ENCODE data around the gene LCE2C. TPM values are rescaled to one million over a fixed set of nuclear protein-coding genes. Genes with fewer than 3 reads are reported as not detected.
"Not testable (repeated sequence)": the region's sequence is repeated elsewhere in the genome, so short reads cannot be mapped to it uniquely, and the experiment has no call there.

LCE2C gene, protein sequence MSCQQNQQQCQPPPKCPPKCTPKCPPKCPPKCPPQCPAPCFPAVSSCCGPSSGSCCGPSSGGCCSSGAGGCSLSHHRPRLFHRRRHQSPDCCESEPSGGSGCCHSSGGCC
- not detected for polyA plus RNA-seq (2013, experiment 1 of 2)
- polyA plus RNA-seq (2013, experiment 2 of 2), result not detected

GRCh38 chr1:152674983-152675382 is at the start of gene LCE2C:
LCE2C (plus strand) TSS chr1:152675279; CDS start chr1:152676016, 737 bp downstream.
- H3K4me1 ChIP-seq (ENCODE audit: control insufficient read depth, insufficient read depth, low read length, poor library complexity, severe bottlenecking); H3K4me3 ChIP-seq (ENCODE audit: extremely low read depth, insufficient read depth, low read length, poor library complexity, severe bottlenecking); H3K36me3 ChIP-seq (ENCODE audit: control insufficient read depth, insufficient read depth, low read length); H3K27ac ChIP-seq (ENCODE audit: low read depth, low read length, severe bottlenecking): not testable (repeated sequence)
- peaks cover 45% of the 10 kb centered on the region for H3K9me3 ChIP-seq (ENCODE audit: control insufficient read depth, low read length)
- 29 to 38% methylated on average over 1 of the region's 3 CpGs for WGBS, 2 experiments (ENCODE audit: insufficient coverage in 2 of 2)

DNA sequence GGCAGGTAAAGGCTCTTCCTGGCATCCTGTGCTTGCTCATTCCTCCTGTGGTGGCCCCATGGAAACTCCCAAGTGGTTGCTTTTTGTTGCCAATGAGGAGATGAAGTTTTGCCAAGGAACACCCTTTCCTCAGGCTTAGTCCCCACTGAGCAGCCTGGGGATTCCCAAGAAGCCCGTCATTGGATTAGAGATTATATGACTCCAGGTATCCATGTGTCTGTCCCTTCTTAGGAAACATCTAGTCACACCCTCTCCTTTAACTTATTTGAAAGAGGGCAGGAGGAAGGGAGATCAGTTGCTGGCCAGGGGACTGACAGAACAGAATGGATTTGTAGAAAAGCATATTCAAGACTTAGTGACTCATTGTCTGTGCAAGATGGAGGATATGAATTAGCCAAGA is 48.3 kb upstream of the LCE2C start:
- H3K4me3 ChIP-seq (ENCODE audit: extremely low read depth, insufficient read depth, low read length, poor library complexity, severe bottlenecking), result no peak overlapping the region
- no peaks in the 10 kb centered on the region for H3K36me3 ChIP-seq (ENCODE audit: control insufficient read depth, insufficient read depth, low read length)
- WGBS, 2 experiments (ENCODE audit: insufficient coverage in 2 of 2), result no CpG with 5 or more reads among the region's 1 CpG
- H3K9me3 ChIP-seq (ENCODE audit: control insufficient read depth, low read length), result peaks cover 85% of the 10 kb centered on the region
- no peaks in the 10 kb centered on the region for H3K4me1 ChIP-seq (ENCODE audit: control insufficient read depth, insufficient read depth, low read length, poor library complexity, severe bottlenecking)
- no peak overlapping the region for H3K27ac ChIP-seq (ENCODE audit: low read depth, low read length, severe bottlenecking)

GRCh38 chr1:152630596-152630995 is 44.5 kb upstream of the LCE2C start:
- 85 to 89% methylated on average over 2 of the region's 3 CpGs for WGBS, 2 experiments (ENCODE audit: insufficient coverage in 2 of 2)
- Histone ChIP-seq H3K9me3 (ENCODE audit: control insufficient read depth, low read length) (peaks cover 50% of the 10 kb centered on the region), H3K27ac (ENCODE audit: low read depth, low read length, severe bottlenecking) (no peak overlapping the region)

GRCh38 chr1:152640351-152640750 is 34.7 kb upstream of the LCE2C start:
- H3K27ac ChIP-seq (ENCODE audit: low read depth, low read length, severe bottlenecking), result no peak overlapping the region
- peaks cover 43% of the 10 kb centered on the region for H3K9me3 ChIP-seq (ENCODE audit: control insufficient read depth, low read length)
- 0 to 14% methylated on average over 1 of the region's 1 CpG for WGBS, 2 experiments (ENCODE audit: insufficient coverage in 2 of 2)

More at GRCh38 chr1:152630596-152630995, 44.5 kb upstream of the LCE2C start:
- Histone ChIP-seq H3K4me1 (ENCODE audit: control insufficient read depth, insufficient read depth, low read length, poor library complexity, severe bottlenecking) (no peaks in the 10 kb centered on the region), H3K36me3 (ENCODE audit: control insufficient read depth, insufficient read depth, low read length) (no peaks in the 10 kb centered on the region), H3K4me3 (ENCODE audit: extremely low read depth, insufficient read depth, low read length, poor library complexity, severe bottlenecking) (no peak overlapping the region)

GRCh38 chr1:152643945-152644344 is 31.1 kb upstream of the LCE2C start:
- Histone ChIP-seq H3K36me3 (ENCODE audit: control insufficient read depth, insufficient read depth, low read length) (no peaks in the 10 kb centered on the region), H3K4me3 (ENCODE audit: extremely low read depth, insufficient read depth, low read length, poor library complexity, severe bottlenecking) (no peak overlapping the region), H3K9me3 (ENCODE audit: control insufficient read depth, low read length) (peaks cover 49% of the 10 kb centered on the region), H3K27ac (ENCODE audit: low read depth, low read length, severe bottlenecking) (no peak overlapping the region), H3K4me1 (ENCODE audit: control insufficient read depth, insufficient read depth, low read length, poor library complexity, severe bottlenecking) (no peaks in the 10 kb centered on the region)
- WGBS, 2 experiments (ENCODE audit: insufficient coverage in 2 of 2), result 31 to 58% methylated on average over 2 to 3 of the region's 3 CpGs

More at GRCh38 chr1:152640351-152640750, 34.7 kb upstream of the LCE2C start:
- Histone ChIP-seq H3K36me3 (ENCODE audit: control insufficient read depth, insufficient read depth, low read length) (no peaks in the 10 kb centered on the region), H3K4me1 (ENCODE audit: control insufficient read depth, insufficient read depth, low read length, poor library complexity, severe bottlenecking) (no peaks in the 10 kb centered on the region), H3K4me3 (ENCODE audit: extremely low read depth, insufficient read depth, low read length, poor library complexity, severe bottlenecking) (no peak overlapping the region)

GRCh38 chr1:152645146-152645545 is 29.9 kb upstream of the LCE2C start:
- 45 to 56% methylated on average over 1 to 2 of the region's 3 CpGs for WGBS, 2 experiments (ENCODE audit: insufficient coverage in 2 of 2)
- no peak overlapping the region for H3K27ac ChIP-seq (ENCODE audit: low read depth, low read length, severe bottlenecking)
- peaks cover 56% of the 10 kb centered on the region for H3K9me3 ChIP-seq (ENCODE audit: control insufficient read depth, low read length)
- no peaks in the 10 kb centered on the region for H3K4me1 ChIP-seq (ENCODE audit: control insufficient read depth, insufficient read depth, low read length, poor library complexity, severe bottlenecking)
- no peak overlapping the region for H3K4me3 ChIP-seq (ENCODE audit: extremely low read depth, insufficient read depth, low read length, poor library complexity, severe bottlenecking)
- H3K36me3 ChIP-seq (ENCODE audit: control insufficient read depth, insufficient read depth, low read length), result no peaks in the 10 kb centered on the region

GRCh38 chr1:152646656-152647055 is 28.4 kb upstream of the LCE2C start:
- H3K4me3 ChIP-seq (ENCODE audit: extremely low read depth, insufficient read depth, low read length, poor library complexity, severe bottlenecking), result no peak overlapping the region
- no peaks in the 10 kb centered on the region for H3K36me3 ChIP-seq (ENCODE audit: control insufficient read depth, insufficient read depth, low read length)
- peaks cover 52% of the 10 kb centered on the region for H3K9me3 ChIP-seq (ENCODE audit: control insufficient read depth, low read length)
- H3K27ac ChIP-seq (ENCODE audit: low read depth, low read length, severe bottlenecking), result no peak overlapping the region
- H3K4me1 ChIP-seq (ENCODE audit: control insufficient read depth, insufficient read depth, low read length, poor library complexity, severe bottlenecking), result no peaks in the 10 kb centered on the region

DNA sequence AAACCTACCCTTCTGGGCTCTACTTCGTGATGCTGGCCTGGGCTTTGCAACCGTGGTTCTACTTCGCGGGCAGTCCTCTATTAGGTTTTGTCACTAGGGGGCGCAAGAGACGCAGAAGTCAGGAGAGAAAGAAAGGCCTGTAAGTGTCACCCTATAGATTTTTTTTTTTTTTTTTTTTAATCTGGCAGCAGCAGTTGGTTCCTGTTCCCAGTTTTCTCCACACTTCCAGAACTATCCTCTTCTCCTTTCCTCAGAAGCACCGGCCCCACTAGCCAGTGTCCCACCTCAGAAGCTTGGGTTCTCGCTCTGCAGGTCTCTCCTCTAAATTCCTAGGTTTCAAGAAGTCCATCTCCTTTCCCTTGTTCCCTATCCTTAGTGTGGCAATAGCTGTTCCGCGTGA is 21.0 kb upstream of the LCE2C start:
- Histone ChIP-seq H3K9me3 (ENCODE audit: control insufficient read depth, low read length) (peaks cover 29% of the 10 kb centered on the region), H3K36me3 (ENCODE audit: control insufficient read depth, insufficient read depth, low read length) (no peaks in the 10 kb centered on the region), H3K4me3 (ENCODE audit: extremely low read depth, insufficient read depth, low read length, poor library complexity, severe bottlenecking) (no peak overlapping the region), H3K4me1 (ENCODE audit: control insufficient read depth, insufficient read depth, low read length, poor library complexity, severe bottlenecking) (no peaks in the 10 kb centered on the region), H3K27ac (ENCODE audit: low read depth, low read length, severe bottlenecking) (no peak overlapping the region)
- 9 to 70% methylated on average over 4 to 6 of the region's 10 CpGs for WGBS, 2 experiments (ENCODE audit: insufficient coverage in 2 of 2)

DNA sequence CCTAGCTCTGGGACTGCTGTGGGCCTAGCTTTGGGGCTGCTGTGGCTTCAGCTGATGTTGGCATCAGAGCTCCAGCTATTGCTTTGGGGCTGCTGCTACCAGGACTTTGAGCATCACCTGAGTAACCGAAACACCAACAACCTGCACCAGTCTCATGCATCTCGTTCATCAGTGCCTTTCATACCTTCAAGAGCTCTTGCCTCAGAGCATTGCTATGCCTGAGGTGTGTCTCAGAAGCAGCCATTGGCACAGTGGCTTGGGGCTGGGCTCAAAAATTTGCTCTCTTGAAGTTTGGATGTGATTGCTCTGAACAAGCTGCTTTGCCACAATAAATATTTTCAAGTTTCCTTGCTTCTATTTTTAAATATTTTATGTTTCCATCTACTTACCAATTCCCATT is 18.6 kb upstream of the LCE2C start:
- 67% methylated on average over 2 of the region's 2 CpGs; no CpG with 5 or more reads in 1 of the 2 experiments for WGBS, 2 experiments (ENCODE audit: insufficient coverage in 2 of 2)
- H3K27ac ChIP-seq (ENCODE audit: low read depth, low read length, severe bottlenecking), result no peak overlapping the region
- H3K36me3 ChIP-seq (ENCODE audit: control insufficient read depth, insufficient read depth, low read length), result no peaks in the 10 kb centered on the region
- peaks cover 29% of the 10 kb centered on the region for H3K9me3 ChIP-seq (ENCODE audit: control insufficient read depth, low read length)
- H3K4me1 ChIP-seq (ENCODE audit: control insufficient read depth, insufficient read depth, low read length, poor library complexity, severe bottlenecking), result no peaks in the 10 kb centered on the region
- H3K4me3 ChIP-seq (ENCODE audit: extremely low read depth, insufficient read depth, low read length, poor library complexity, severe bottlenecking), result no peak overlapping the region

- no peaks in the 10 kb centered on the region for H3K36me3 ChIP-seq (ENCODE audit: control insufficient read depth, insufficient read depth, low read length)
- 56 to 60% methylated on average over 1 of the region's 4 CpGs for WGBS, 2 experiments (ENCODE audit: insufficient coverage in 2 of 2)
- no peak overlapping the region for H3K27ac ChIP-seq (ENCODE audit: low read depth, low read length, severe bottlenecking)
- no peak overlapping the region for H3K4me3 ChIP-seq (ENCODE audit: extremely low read depth, insufficient read depth, low read length, poor library complexity, severe bottlenecking)
- H3K9me3 ChIP-seq (ENCODE audit: control insufficient read depth, low read length), result peaks cover 30% of the 10 kb centered on the region
- H3K4me1 ChIP-seq (ENCODE audit: control insufficient read depth, insufficient read depth, low read length, poor library complexity, severe bottlenecking), result no peaks in the 10 kb centered on the region
These were observed 17.4 kb upstream of the LCE2C start for GRCh38 chr1:152657677-152658076.

DNA sequence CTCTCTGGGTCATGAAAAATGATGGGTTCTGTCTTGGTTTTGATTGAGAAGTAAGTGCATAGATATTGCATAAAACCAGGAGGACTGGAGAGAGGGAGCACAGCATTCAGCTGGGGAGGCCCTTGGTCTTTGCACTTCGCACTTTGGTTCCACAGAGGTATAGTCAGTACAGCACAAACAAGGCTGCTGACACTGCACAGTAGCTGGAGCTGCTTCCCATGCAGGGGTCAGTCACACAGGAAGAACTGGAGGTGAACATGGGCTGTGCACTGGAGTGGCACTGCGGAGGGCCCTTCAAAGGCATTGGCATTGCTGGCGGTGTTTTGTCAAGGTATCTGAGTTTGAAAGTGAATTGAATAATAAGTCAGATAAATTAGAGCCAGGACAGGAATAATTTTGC is 16.4 kb upstream of the LCE2C start:
- H3K4me3 ChIP-seq (ENCODE audit: extremely low read depth, insufficient read depth, low read length, poor library complexity, severe bottlenecking), result no peak overlapping the region
- H3K4me1 ChIP-seq (ENCODE audit: control insufficient read depth, insufficient read depth, low read length, poor library complexity, severe bottlenecking), result no peaks in the 10 kb centered on the region
- no peak overlapping the region for H3K27ac ChIP-seq (ENCODE audit: low read depth, low read length, severe bottlenecking)
- 70 to 73% methylated on average over 3 of the region's 3 CpGs for WGBS, 2 experiments (ENCODE audit: insufficient coverage in 2 of 2)
- peaks cover 39% of the 10 kb centered on the region for H3K9me3 ChIP-seq (ENCODE audit: control insufficient read depth, low read length)
- no peaks in the 10 kb centered on the region for H3K36me3 ChIP-seq (ENCODE audit: control insufficient read depth, insufficient read depth, low read length)
